Stimulated activated CD4-positive, alpha-beta T cell treated with anti-CD3 and anti-CD28 coated beads, Interleukin-15, amount 100 ng/mL, for 1 hour (primary cell): ENCODE data around the gene NUP210L.

Source experiments
- DNase-seq, 2 donors: peaks; one replicate each; pipeline ENCODE4 v3.0.0-alpha.2; 2020; ENCODE audit warnings: low read depth in 1 of 2, low spot score in 1 of 2

Gene NUP210L

DNA sequence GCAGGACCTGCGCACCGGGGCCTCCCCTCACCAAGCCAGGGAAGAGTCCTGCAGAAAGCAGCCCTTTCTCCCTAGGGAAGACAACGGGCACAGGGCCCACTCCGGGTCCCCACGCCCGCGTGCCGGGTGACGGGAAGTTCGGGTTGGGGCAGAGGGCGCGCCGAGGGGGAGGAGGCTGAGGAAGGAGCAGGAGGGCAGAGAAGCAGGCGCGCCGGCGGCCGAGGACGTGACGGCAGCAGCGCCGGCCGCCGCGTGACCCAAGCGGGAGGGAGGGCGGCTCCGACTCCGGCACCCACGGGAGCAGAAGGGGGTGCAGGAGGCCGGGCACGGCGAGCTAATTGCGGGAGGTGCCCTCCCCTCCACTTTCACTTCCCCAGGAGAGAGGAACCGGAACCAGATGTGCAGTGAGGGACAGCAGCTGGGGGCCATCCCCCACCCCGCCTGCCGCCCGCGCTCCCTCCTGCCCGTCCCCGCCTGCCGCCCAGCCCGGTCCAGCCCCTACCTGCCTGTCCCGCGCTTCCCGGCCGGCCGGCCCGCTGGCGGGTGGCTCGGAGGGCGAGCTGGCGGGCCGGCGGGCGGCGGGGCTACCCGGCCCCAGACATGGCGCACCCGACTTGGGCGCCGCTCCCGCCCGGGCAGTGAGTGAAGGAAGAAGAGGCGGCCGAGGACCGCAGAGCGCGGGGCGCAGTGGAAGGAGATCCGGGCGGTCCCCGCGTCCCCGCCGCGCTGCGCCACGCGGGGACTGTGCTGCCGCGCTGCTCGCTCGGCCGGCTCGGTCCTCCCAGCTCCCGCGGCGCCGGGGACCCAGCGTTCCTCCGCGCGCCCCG is 208.9 kb downstream of the NUP210L start:
- DNase-seq: peak; percentile 47 to 50

DNA sequence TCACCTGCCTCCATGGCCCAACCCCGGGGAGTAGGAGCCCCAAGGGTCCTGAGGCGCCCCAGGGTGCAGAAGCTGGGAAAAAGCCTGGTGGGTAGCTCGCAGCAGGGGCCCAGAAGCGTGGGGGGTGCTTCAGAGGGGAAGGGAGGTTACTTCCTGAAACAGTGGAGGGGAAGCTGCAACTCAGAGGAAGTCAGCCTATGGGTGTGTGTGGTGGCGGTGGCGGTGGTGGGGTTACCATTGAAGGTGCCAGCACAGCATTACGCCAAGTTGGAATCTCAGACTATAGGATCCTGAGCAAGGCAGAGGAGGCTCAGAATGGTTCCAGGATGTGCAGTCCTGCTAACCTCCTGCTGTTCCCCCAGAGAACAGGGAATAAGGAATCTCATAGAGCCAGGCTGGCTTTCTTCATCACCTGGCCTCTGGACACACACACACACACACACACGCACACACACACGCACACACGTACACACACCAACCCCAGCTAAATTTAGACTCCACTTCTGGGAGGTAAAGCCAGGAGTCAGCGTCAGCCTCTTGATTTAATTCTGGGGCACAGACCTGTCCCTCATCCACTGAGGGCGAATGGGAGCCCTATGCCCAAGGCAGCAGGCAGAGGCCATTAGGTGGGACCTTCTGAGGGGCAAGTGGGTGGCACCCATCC is 209.6 kb downstream of the NUP210L start:
- peak; percentile 44 to 46 for DNase-seq

DNA sequence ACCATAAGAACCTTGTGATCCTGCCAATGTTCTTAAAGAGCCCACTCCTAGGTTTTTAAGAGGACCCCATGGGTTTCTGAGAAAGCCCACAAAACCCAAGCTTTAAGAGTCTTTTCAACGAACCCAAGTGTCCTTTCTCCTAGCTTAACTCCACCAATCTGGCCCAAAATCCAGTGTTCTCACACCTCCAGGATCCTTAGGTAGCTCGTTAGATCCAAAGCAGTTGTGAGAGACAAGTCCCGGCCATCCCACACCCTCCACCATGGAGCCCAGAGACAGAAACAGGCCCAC is 210.1 kb downstream of the NUP210L start:
- no peak for DNase-seq

DNA sequence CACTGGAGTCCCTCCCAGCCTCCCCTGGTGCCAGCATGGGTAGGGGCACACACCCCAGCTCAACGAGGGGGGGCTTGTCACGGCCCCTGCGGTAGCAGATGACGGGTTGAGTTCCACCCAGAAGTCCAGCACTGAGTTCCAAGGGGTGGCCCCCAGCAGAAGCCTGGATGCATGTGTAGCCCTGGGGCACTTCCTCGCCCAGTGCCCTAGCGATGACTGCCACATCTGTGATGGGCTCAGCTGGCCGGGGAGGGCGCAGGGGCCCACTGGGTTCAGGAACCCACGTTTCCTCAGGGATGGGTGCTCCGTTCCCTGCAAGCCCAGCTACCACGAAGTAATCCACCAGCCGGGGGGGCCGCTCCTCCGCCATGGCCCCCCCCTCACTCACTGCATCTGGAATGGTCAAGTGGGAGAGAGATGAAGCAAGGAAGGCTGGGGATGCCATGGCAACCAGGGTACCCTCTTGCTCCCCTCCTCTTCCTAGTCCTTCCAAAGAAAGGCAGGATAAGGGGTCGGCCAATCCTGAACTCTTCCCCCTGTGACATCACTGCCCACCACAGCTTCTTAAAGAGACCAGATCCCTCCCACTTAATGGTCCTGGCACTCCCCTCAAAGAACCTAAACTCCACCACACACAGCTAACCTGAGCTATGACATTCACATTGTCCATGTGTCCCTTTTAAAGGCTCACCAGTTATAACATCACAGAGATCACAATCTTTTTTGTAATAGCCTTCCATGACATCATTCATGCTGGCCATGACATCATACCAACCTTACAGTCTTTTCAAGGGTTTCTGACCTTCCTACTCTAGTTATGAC is 210.7 kb downstream of the NUP210L start:
- no peak for DNase-seq

DNA sequence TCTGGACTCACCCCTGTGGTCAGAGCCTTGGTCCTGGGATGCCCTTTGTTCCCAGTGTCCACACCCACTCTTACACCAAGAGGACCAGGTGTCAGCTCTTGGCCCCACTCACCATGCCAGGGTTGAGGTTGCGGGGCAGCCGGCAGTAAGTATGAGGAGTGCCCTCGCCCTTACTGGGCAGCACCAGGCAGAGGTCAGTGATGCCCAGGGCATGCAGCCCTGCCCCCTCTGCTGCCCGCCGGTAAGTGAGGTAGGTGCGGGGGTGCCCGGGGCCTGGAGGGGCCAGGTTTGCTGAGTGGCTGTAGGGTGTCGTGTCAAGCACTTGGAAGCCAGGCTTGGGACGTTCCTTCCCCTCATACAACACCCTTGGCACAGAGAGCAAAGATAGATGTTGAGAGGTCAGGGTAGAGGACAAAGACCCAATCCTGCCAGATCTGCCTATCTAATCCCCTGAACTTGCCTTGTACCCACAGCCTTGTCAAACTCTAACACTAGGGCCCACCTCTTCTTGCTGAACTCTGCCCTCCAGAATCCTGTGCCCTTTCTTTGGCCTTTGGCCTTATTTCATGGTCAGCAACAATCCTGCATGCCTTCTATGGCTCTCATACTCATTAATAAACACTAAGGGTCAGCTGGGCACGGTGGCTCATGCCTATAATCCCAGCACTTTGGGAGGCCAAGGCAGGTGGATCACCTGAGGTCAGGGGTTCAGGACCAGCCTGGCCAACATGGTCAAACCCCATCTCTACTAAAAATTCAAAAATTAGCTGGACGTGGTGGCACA is 211.9 kb downstream of the NUP210L start:
- DNase-seq: no peak
